Muscle of back (tissue), 11 donors: ENCODE results near the gene ELP4. TPM values are rescaled to one million over a fixed set of nuclear protein-coding genes. Genes with fewer than 3 reads are reported as not detected.
"Not testable (repeated sequence)": the region's sequence is repeated elsewhere in the genome, so short reads cannot be mapped to it uniquely, and the experiment has no call there.

ENCODE experiments used
- DNase-seq, 3 donors: peaks; one replicate each; pipeline versions ENCODE4 v3.0.0 to v3.0.0-alpha.2; 2013
- polyA plus RNA-seq, 10 donors: library from polyadenylated mRNA; unstranded; fragments of 120-200 nt; gene quantifications; one replicate each; pipeline ENCODE4 v1.2.1, GENCODE V29; 2013; ENCODE audit not compliant: insufficient read length in 10 of 10

ELP4 gene
- polyA plus RNA-seq, 10 donors = 13.0 to 18.7 (median 16.6) TPM

DNA sequence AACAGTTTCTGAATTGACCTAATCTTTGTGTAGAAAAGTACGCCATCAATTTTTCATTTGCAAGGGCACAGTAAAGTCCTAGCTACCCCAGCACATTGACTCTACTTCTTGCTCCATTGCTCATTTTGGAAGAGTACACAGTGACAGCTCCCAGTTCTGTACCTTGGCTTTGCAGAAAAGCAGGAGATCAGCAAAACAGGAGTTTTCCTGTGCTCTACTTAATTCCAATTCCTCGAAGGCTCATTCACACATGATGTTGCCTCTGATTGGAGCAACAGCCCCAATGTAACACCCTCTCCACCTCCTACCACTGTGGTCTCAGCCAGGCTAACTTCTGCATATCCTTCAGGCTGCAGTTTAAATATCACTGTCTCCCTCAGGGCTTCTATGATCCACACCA is 182.9 kb downstream of the ELP4 start:
- no peak for DNase-seq

DNA sequence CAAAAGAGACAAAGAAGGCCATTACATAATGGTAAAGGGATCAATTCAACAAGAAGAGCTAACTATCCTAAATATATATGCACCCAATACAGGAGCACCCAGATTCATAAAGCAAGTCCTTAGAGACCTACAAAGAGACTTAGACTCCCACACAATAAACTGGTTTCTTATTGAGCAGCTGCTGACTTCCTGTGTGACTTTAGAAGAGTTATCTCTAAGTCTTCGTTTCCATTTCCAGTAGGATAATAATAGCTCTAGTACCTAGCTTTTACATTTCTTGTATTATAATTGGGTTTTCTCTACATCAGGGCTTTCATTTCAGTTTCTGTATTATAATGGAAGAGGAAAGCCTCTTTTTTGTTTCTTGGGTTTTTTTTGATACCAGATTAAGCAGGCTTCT is 187.5 kb downstream of the ELP4 start:
- DNase-seq = not testable (repeated sequence)

DNA sequence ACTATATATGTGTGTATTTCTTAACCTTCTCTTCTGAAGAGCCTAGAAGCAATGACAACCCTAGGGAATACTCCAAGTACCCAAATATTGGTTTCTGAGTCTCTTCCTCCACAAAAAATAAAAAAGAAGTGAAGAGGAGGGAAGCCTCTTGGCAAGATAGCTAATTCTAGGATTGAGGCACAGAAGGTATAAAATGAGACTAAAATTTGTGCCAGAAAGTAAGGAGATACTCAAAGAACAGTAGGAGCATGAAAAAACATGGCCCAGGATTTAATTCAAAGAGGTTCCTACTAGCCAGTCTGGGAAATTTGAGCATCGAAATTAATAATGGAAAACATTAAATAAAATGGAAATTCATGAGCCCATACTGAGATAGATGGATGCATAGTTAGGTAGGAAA is 189.5 kb downstream of the ELP4 start:
- DNase-seq = no peak

DNA sequence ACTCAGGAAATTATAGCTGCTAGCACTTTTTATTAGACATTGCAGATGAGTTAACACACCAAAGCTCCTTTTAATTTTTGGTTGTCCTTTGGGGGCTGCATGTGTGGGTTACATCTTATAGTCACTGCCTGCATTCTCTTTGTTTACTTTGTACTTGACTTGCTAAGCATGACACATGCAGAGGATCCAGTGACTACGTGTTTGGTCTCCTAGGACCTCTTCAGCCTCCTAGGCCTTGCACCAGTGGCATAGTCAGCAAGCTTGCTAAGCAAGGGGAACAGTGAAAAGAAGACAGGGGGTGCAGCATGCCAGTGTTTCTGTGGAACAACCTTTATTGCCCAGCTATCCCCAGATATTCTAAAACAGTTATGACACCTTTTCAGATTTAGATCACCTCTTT is 193.4 kb downstream of the ELP4 start:
- no peak for DNase-seq

DNA sequence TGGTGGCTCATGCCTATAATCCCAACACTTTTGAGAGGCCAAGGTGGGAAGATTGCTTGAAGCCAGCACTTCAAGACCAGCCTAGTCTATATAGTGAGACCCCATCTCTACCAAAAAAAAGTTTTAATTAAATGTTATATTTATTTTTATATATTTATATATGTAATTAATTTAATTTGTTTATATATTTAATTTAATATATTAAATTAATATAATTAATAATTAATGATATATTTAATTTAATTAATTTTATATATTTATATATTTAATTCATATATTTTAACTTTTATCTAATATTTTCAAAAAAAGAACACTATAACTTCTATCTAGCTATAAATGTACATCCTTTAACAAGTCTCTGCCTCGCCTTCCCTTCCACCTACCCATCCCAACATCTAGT is 196.8 kb downstream of the ELP4 start:
- no peak for DNase-seq

DNA sequence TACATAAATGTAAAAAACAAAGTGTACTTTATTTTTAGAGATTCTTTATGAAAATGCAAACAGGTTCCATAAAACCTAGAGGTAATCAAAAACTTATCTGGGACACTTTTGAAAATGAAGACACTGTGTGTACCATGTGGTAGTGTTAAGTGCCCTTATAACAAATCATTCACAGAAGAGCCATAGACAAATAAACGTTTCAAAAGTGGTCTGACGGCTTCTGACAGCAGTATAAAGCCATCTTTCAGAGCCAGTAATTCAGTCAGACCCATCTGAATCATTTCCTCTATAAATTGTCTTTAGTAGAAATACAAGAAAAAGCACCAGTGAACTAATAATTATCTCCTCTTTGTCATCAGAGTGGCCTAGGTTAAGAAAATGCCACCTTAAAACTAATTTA is 201.6 kb downstream of the ELP4 start:
- no peak for DNase-seq

DNA sequence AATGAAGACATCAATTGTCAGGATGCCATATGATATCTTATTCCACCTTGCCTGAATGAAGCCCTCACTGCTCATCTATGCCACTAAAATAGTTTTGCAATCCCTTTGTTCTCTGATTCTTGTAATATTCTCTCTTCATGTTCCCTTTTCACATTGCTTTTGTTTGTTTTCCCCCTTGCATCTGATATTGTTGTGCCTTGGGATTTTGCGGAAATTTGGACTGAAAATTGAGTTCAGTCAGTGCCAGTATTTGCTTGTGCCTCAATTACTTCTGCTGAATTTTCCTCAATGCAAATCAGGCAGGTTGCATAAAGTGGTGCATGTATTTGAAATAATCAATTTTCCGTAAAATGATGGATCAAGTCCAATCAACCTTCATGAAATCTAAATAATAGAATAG is 203.3 kb downstream of the ELP4 start:
- no peak for DNase-seq

DNA sequence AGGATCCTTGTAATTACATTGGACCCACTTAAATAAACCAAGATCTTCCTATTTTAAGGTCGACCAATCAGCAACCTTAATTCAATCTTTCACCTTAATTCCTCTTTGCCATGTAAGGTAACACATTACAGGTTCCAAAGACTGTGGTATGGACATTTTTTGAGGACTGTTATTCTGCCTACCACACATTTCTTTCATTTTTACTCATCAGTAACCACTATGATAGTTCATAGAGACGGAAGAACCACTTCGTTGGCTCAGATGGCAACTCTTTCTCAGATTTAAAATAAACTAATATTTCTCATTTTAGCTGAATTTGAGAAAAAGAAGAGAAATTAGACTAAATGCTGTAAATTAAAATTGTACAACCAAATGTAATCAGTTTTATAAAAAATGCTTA is 205.3 kb downstream of the ELP4 start:
- DNase-seq = no peak

DNA sequence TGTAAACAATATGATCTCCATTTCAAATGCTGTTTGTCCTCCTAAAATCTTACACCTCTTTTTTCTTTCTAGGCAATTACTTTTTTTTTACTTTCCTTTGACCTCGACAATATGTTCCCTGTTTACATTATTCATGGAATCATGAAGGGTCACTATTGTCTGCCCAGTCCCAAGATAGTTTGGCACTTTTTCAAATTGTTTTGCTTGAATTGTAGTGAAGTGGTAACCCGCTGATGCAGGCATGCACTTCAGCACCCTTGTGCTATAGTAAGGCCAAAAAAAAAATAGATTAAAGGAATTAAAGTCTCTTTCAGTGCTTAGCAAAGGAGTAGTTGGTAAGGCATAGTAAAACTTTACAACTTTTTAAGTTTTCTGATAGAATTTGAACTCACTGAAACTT is 210.7 kb downstream of the ELP4 start:
- no peak for DNase-seq

DNA sequence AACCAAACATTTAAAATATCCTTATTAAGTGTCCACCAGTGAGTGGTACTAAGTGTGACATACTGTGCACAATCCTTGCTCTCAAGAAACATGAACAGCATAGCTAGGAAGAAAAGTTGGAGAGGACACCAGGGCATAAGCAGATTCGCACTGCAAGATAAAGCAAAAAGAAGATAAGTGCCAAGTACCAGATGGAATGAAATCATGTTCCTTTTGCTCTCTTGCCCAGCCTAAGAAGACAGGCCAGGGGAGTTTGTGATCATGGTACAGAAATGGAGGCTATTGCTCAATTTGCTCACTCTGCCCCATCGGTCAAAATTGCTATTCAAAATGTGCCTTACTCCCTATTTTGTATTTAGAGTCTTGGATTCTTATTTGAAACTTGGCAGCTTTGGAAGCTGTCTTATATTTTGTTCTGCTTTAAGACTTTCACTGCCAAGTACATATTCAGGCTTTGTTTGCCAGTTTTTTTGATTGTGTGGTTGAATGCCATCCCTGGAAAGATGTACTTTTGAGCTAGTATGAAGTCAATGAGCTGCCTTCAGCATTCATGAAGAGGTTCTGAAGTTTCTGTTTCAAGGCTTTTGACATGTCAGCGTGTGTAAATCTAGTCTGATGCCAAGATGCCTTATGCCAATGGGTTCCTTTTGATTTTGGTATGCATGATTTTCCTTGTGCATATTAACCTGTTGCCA is 211.3 kb downstream of the ELP4 start:
- DNase-seq = peak in 1 of 3 donors; percentile 2

DNA sequence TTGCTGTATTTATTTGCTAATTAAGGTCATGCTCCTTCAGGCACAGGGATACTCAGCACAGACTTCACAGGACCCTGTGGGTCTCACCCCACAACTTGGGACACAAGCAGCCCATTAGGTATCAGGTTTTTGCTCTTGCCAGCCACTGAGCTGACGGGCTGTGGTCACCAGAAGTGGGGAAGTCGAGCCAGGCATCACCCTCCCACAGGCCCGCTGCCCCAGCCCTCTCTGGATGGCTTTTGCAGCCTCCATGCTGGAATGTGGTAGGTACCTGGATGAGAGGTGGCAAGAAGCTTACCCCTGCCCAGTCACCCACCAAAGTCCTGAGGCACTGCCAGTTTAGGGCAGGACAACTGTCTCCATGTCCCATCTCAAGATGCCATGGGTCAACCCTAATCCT is 213.2 kb downstream of the ELP4 start:
- no peak for DNase-seq

DNA sequence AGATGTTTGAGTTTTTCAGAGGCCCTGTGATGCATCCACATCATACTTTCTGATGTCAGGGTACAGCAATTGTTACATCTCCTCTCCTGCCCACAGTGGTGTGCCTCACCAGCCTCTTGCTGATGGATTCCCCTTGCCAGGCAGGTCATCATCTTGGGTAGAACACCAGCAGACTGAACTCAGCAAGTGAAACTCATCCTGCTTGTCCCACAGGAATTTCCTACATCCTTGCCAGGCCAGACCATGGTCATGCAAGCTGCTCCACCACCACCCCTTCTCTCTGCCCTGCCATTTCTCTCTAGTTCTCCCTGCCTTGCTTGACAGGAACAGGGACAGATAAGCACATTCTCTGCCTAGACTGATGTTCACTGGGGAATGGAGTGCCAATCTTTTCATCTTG is 215.6 kb downstream of the ELP4 start:
- no peak for DNase-seq

DNA sequence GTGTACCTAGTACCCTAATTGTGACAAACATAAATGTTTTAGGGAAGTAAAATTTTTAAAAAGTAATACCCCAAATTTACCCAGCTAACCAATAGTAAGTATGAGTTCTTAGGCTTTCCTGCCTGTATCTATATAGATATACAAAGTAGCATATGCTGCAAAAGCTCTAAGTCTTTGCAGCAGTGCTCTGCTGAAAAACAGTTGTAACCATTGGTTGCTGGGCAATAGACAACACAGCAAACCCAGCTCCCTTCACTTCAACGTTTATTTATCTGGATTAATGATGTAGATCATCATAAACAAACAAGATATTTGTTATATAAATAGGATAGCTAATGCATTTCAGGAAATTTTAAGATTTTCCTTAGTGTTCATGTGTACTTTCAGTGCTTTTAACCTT is 218.9 kb downstream of the ELP4 start:
- DNase-seq = no peak

DNA sequence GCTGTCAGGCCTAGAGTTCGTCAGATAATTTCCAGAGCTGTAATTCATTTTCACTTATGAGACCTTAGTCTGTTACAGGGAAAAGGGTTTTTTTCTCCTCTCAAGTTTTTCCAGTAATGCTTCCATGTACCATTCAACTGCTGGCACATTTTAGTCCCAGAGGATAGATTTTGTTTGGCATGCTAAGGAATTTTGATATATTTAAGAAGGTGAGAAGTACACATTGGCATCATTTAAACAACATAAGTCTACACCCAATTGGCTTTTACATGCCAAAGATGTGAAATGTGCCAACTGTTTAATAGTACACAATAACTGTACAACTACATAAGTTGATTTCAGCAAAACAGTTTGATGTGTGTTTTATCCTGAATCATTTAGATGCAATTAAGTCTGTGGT is 230.6 kb downstream of the ELP4 start:
- no peak for DNase-seq

DNA sequence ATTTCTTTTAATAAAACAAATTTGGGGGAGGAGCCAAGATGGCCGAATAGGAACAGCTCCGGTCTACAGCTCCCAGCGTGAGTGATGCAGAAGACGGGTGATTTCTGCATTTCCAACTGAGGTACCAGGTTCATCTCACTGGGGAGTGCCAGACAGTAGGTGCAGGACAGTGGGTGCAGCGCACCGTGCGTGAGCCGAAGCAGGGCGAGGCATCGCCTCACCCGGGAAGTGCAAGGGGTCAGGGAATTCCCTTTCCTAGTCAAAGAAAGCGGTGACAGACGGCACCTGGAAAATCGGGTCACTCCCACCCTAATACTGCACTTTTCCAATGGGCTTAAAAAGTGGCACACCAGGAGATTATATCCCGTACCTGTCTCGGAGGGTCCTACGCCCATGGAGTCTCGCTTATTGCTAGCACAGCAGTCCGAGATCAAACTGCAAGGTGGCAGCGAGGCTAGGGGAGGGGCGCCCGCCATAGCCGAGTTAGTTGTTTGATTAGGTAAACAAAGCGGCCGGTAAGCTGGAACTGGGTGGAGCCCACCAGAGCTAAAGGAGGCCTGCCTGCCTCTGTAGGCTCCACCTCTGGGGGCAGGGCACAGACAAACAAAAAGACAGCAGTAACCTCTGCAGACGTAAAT is 231.3 kb downstream of the ELP4 start:
- DNase-seq = not testable (repeated sequence)

DNA sequence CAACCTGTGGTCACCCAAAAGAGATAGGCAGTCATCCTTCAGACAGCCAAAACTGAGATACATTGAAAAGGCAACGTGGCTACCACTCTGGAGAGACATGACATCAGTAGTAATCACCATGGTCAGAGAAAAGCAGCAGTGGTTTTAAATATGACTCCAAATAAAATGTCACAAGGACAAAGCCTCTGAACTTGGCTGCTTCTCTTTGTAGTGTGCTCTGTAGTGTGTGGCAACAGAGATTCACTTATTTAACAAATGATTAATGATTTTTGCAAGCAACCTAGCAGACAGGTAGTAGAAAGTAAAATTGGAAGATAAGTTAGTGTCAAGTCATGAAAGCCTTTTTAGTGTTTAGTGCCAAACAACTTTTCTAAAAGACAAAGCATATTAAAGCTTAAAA is 238.0 kb downstream of the ELP4 start:
- DNase-seq = no peak

DNA sequence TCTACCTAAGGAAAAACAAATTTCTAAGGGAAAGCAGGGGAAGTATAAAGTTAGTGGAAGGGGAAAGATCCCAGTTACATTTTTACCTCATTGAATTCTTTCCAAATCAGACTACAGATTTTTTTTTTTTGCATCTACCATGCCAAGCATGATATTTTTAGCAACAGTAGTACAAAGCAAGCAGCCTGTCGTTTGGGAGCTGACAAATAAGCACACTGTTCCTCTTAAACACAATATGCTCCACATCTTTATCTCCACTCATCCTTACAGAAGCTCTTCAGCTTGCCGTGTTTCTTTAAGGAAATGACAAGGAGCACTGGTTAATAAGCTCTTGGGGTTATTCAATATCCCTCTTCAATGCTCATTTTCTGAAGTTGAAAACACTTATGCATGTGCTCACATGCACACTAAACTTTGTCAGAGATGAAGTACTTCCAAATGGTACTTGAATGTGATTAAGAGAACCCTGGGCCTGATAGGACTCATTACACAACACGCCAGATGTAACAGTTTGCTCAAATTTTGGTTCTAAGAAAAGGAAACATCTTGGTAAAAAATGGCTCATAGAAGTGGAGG is 247.8 kb downstream of the ELP4 start:
- no peak for DNase-seq

DNA sequence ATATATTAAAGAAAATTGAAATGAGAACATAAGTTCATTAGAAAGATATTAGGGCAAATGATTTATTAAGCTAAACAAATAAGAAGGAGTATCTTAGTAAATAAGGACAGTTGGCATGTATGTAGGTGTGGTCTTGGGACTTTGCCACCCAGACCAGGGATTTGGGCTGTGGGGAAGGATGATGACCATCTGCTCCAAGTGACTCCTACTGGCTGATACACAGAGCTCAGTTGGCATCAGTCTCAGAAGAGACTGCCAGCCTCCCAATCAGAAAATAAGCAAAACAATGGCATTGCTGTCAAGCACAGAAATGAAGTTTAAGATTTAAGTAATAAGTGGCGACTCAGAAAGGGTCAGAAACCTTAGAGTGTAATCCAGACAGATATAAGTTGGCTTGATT is 252.1 kb downstream of the ELP4 start:
- DNase-seq = no peak

DNA sequence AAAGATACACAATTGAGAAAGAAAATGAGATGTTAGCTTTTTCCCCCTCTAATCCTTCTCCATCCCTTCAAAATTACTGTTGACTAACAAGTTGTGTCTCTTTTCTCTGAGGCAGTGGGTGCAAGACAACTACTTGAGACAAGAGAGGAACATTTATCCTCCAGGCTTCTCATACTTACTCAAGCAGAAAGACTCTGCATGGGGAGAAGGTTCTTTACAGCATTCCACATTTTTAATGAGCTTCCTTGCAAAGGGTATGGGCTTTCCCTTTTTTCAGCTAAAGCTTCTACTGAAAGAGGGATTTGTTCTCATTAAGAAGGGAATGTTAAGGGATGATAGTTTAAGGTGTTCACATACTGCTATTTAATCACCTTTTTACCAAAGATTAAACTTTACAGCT is 253.7 kb downstream of the ELP4 start:
- DNase-seq = no peak

DNA sequence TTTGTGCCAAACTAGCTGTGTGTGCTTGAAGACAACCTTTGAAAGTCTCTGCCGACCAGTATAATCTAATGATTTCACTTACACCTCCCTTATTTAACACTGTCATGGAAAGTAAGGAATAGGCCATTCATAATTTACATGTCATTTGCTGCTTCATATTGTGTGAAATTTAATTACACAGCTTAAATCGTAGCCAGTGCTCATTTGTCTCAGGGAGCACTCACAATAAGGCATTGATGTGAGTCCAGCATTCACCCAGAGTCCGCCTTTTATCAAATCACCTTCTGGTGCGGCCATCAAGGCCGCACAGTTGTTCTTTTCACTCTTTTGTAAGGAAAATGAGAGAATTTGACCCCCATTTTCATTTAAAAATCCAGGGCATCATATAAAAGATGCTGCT is 254.7 kb downstream of the ELP4 start:
- no peak for DNase-seq

DNA sequence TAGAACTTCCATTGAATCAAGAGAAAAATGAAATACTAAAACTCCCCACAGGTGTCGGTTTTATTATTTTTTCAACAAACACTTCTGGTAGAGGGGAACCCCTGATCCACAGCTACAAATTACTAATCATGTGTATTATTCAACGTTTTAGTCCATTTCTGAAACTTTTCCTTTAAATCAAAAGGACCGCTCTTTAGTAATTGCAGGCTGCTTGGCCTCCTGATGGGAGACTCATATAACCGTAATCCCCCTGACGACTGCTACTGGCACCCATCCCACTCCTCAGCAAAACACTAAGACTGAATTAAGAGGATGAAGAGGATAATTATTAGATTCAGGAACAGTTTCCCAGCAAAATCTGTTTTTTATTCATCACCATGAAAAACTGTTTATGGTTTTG is 255.2 kb downstream of the ELP4 start:
- DNase-seq = no peak

DNA sequence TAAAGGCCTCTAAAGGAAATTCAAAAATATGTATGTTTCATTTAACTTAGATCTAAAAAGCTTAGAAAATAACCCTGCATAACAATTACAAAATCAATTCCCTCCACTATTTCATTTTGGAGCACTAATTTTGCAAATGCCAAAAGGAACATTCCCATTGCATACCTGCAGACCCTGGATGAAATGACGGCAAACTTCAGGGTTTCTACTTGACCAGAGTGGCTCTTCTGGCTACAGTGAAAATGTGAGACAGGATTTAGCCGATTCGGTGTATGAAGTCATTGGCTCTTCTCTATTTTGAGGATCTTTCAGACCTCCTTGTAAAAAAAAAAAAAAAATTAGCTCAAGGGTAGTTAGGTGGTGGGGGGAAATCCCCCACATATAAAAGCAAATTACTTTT is 257.5 kb downstream of the ELP4 start:
- DNase-seq = no peak

DNA sequence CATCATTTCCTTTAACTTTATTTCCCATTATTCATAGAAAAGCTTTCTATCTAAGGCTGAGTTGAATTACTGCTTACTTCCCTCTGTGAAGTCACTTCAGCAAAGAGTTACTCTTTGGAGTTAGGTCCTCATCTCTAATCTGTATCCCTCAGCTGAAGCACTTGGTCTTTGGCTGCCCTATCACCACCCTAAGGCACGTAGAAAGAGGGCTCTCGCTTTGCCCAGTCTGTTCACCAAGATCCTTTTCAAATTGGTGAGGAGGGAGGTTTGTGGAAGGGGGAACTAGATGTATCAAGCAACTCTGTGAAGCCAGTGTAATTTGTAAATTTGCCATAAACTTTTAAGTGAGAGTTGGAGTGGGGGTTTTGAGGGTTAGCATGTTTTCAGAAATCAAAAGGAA is 258.1 kb downstream of the ELP4 start:
- no peak for DNase-seq
